Erythroblast (primary cell): ENCODE data around the gene CAPS.

Experiments
- GATA1 ChIP-seq: IDR thresholded peaks from 2 replicates; pipeline ENCODE4 v1.6.1; 2011; ENCODE audit warnings: low read depth, mild to moderate bottlenecking, control low read depth, low read length, moderate library complexity
- POLR2A ChIP-seq: IDR thresholded peaks from 2 replicates; pipeline ENCODE4 v1.6.1; 2011; ENCODE audit warnings: mild to moderate bottlenecking, low read length

DNA sequence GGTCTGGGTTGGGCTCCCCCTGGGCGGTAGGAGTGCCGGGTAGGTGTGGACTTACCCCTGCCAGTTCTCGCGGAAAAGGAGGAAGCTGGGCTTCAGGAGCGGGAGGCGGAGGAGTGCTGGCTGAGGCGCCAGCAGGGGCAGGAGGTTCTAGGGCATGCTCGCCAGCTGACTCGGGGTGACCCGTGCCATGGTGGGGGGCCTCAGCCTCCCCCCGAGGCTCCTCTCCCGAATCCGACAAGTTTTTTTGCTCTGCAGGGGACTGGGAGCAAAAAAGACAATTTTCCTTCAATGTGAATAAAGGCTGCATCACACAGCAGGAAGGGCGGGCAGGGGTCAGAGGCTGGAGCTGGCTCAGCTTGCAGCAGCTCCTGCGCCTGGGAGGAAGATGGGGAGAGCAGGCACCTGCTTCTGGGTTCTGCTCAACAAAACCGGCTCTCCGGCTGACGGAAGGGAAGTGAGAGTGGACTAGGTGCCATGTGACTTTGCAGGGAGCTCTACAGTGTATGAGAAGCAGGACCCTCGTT lies 37.3 kb downstream of the CAPS start:
- TF ChIP-seq POLR2A = no peak
- no peak for TF ChIP-seq GATA1
